WTC11 (cell line): ENCODE data around the gene MIPEP.

ENCODE experiments used
- CTCF ChIP-seq: fragments of 200-600 bp; IDR thresholded peaks from 2 replicates; pipeline ENCODE4 v1.8.0; 2022; ENCODE audit warnings: antibody characterized with exemption
- E2F5 ChIP-seq: sonication (generic); formaldehyde crosslinking; IDR thresholded peaks from 2 replicates; pipeline ENCODE4 v1.8.1; 2022; ENCODE audit warnings: mild to moderate bottlenecking, moderate library complexity, missing genetic modification reagents
- IRF2 ChIP-seq: sonication (generic); formaldehyde crosslinking; IDR thresholded peaks from 2 replicates; pipeline ENCODE4 v1.8.0; 2022; ENCODE audit warnings: low read depth, missing genetic modification reagents, borderline replicate concordance
- NFYB ChIP-seq: sonication (generic); formaldehyde crosslinking; conservative IDR thresholded peaks from 2 replicates; pipeline ENCODE4 v1.8.0; 2022; ENCODE audit warnings: low read depth, missing genetic modification reagents
- RELA ChIP-seq: sonication (generic); formaldehyde crosslinking; IDR thresholded peaks from 2 replicates; pipeline ENCODE4 v1.8.1; 2022; ENCODE audit warnings: missing genetic modification reagents, mild to moderate bottlenecking, borderline replicate concordance
- TCF7 ChIP-seq: sonication (generic); formaldehyde crosslinking; IDR thresholded peaks from 2 replicates; pipeline ENCODE4 v1.8.0; 2022; ENCODE audit warnings: mild to moderate bottlenecking, low read depth, missing genetic modification reagents, moderate library complexity
- TEAD4 ChIP-seq: sonication (generic); formaldehyde crosslinking; IDR thresholded peaks from 2 replicates; pipeline ENCODE4 v1.8.0; 2022; ENCODE audit warnings: mild to moderate bottlenecking, missing genetic modification reagents
- USF2 ChIP-seq: sonication (generic); formaldehyde crosslinking; IDR thresholded peaks from 2 replicates; pipeline ENCODE4 v1.8.1; 2023; ENCODE audit warnings: mild to moderate bottlenecking, missing genetic modification reagents, moderate library complexity
- ZNF423 ChIP-seq: fragments of 250-450 bp; sonication (Bioruptor Pico); IDR thresholded peaks from 2 replicates; pipeline ENCODE4 v2.1.2; 2022; ENCODE audit warnings: mild to moderate bottlenecking, moderate library complexity

GRCh38 chr13:23701636-23702035, 187.6 kb downstream of the MIPEP start:
- TF ChIP-seq TEAD4 (CRISPR knock-in tag) (no peak), CTCF (no peak), RELA (no peak), E2F5 (CRISPR knock-in tag) (no peak), ZNF423 (CRISPR knock-in tag) (no peak), NFYB (CRISPR knock-in tag) (no peak), USF2 (CRISPR knock-in tag) (no peak), IRF2 (no peak), TCF7 (CRISPR knock-in tag) (no peak)
